ENCODE data around the gene EVL. TPM values are rescaled to one million over a fixed set of nuclear protein-coding genes. Genes with fewer than 3 reads are reported as not detected.

EVL gene
- total RNA-seq, 2 donors from 2014 or later, result 41.5 to 42.0 TPM

GRCh38 chr14:100034961-100035500, 30.2 kb upstream of the EVL start:
- Histone ChIP-seq H3K27ac (no peak overlapping the region), H3K27me3 (no peaks in the 10 kb centered on the region), H3K4me3 (no peak overlapping the region), H3K36me3 (no peaks in the 10 kb centered on the region), H3K9me3 (no peaks in the 10 kb centered on the region), H3K4me1 (peaks cover 0 to 18% of the 10 kb centered on the region in 2 donors)
- no peak for TF ChIP-seq CTCF (IDR thresholded peaks at IDR 0.05)
- DNase-seq (ENCODE audit: low spot score), result no peak

GRCh38 chr14:100035700-100036099, 29.5 kb upstream of the EVL start:
- H3K27ac ChIP-seq, result no peak overlapping the region

GRCh38 chr14:100037353-100037752, 27.9 kb upstream of the EVL start:
- DNase-seq (ENCODE audit: low spot score), result no peak
- H3K9me3 ChIP-seq, result no peaks in the 10 kb centered on the region
- H3K27me3 ChIP-seq, result no peaks in the 10 kb centered on the region
- TF ChIP-seq CTCF (IDR thresholded peaks at IDR 0.05), result no peak
- no peak overlapping the region for H3K27ac ChIP-seq
- H3K36me3 ChIP-seq, result no peaks in the 10 kb centered on the region
- H3K4me3 ChIP-seq, result no peak overlapping the region
- peaks cover 0 to 3% of the 10 kb centered on the region in 2 donors for H3K4me1 ChIP-seq

More at GRCh38 chr14:100035700-100036099, 29.5 kb upstream of the EVL start:
- H3K4me1 ChIP-seq, result peaks cover 0 to 12% of the 10 kb centered on the region in 2 donors
- no peaks in the 10 kb centered on the region for H3K27me3 ChIP-seq
- no peak for TF ChIP-seq CTCF (IDR thresholded peaks at IDR 0.05)
- DNase-seq (ENCODE audit: low spot score), result no peak
- no peaks in the 10 kb centered on the region for H3K36me3 ChIP-seq
- H3K4me3 ChIP-seq, result no peak overlapping the region
- no peaks in the 10 kb centered on the region for H3K9me3 ChIP-seq

- TF ChIP-seq CTCF (IDR thresholded peaks at IDR 0.05), result no peak
- Histone ChIP-seq H3K4me3 (no peak overlapping the region), H3K36me3 (no peaks in the 10 kb centered on the region), H3K4me1 (peaks cover 0 to 6% of the 10 kb centered on the region in 2 donors), H3K27ac (no peak overlapping the region), H3K27me3 (no peaks in the 10 kb centered on the region), H3K9me3 (no peaks in the 10 kb centered on the region)
- DNase-seq (ENCODE audit: low spot score), result no peak
Observed at GRCh38 chr14:100038065-100038464, 27.2 kb upstream of the EVL start.

DNA sequence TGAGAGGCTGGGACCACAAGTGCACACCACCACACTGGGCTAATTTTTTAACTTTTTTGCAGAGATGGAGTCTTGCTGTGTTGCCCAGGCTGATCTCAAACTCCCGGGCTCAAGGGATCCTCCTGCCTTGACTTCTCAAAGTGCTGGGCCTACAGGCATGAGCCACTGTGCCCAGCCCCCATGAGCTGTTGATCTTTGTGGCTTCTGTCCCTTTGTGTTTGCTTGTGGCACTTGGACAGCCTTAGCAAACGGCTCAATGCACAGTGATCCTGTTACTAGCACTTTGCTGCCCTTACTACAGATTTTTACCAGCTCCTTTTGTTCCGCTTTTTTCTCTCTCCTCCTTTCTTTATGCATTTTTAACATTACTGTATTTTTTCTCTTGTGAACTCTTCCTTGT, 25.3 kb upstream of the EVL start:
- Histone ChIP-seq H3K27me3 (no peaks in the 10 kb centered on the region), H3K9me3 (no peaks in the 10 kb centered on the region), H3K36me3 (no peaks in the 10 kb centered on the region), H3K4me1 (peaks cover 0 to 6% of the 10 kb centered on the region in 2 donors), H3K27ac (no peak overlapping the region), H3K4me3 (no peak overlapping the region)
- DNase-seq (ENCODE audit: low spot score), result no peak
- TF ChIP-seq CTCF (IDR thresholded peaks at IDR 0.05), result no peak

- no peak for TF ChIP-seq CTCF (IDR thresholded peaks at IDR 0.05)
- Histone ChIP-seq H3K27me3 (no peaks in the 10 kb centered on the region), H3K9me3 (no peaks in the 10 kb centered on the region), H3K27ac (no peak overlapping the region), H3K4me3 (no peak overlapping the region), H3K36me3 (no peaks in the 10 kb centered on the region), H3K4me1 (peaks cover 0 to 12% of the 10 kb centered on the region in 2 donors)
- no peak for DNase-seq (ENCODE audit: low spot score)
Observed at GRCh38 chr14:100041271-100041670, 24.0 kb upstream of the EVL start.

Data from right atrium auricular region (tissue), 2 donors.